ENCODE results near the gene ZNF90.
"Not testable (repeated sequence)": the region's sequence is repeated elsewhere in the genome, so short reads cannot be mapped to it uniquely, and the experiment has no call there.

ZNF90 gene

GRCh38 chr19:20077791-20078463 lies at the start of gene ZNF90:
TSS of gene ZNF90 (plus strand) at chr19:20078000. CDS start at chr19:20078133, 133 bp downstream.
- DNase-seq: no peak

- DNase-seq: no peak
These were observed 49.2 kb upstream of the ZNF90 start for GRCh38 chr19:20028611-20029010.

GRCh38 chr19:20035935-20036334 lies 41.9 kb upstream of the ZNF90 start:
- DNase-seq: no peak

GRCh38 chr19:20038358-20039202 lies 39.2 kb upstream of the ZNF90 start:
- no peak for DNase-seq

- DNase-seq: peak; percentile 85
These were observed 38.5 kb upstream of the ZNF90 start, which contains the start of gene ZNF682 for GRCh38 chr19:20039203-20039723. TSS of gene ZNF682 (minus strand) at chr19:20039505. CDS start at chr19:20039345, 160 bp downstream.

- DNase-seq: no peak
These were observed 33.1 kb upstream of the ZNF90 start for GRCh38 chr19:20044663-20045062.

GRCh38 chr19:20045742-20046141 lies 32.1 kb upstream of the ZNF90 start:
- not testable (repeated sequence) for DNase-seq

GRCh38 chr19:20051841-20052768 lies 25.7 kb upstream of the ZNF90 start:
- peak; percentile 85 for DNase-seq

GRCh38 chr19:20058738-20059137 lies 19.1 kb upstream of the ZNF90 start:
- DNase-seq: not testable (repeated sequence)

GRCh38 chr19:20060282-20060681 lies 17.5 kb upstream of the ZNF90 start:
- no peak for DNase-seq

- DNase-seq: no peak
These were observed 10.9 kb upstream of the ZNF90 start for GRCh38 chr19:20066861-20067260.

- DNase-seq: no peak
These were observed 9.9 kb upstream of the ZNF90 start for GRCh38 chr19:20067943-20068342.

GRCh38 chr19:20068559-20068958 lies 9.2 kb upstream of the ZNF90 start:
- DNase-seq: not testable (repeated sequence)

- no peak for DNase-seq
These were observed 7.1 kb upstream of the ZNF90 start for GRCh38 chr19:20070691-20071090.

GRCh38 chr19:20072936-20073335 lies 4.9 kb upstream of the ZNF90 start:
- no peak for DNase-seq

GRCh38 chr19:20078581-20079031 lies 806 bp downstream of the ZNF90 start:
- DNase-seq: no peak

- no peak for DNase-seq
These were observed 1.7 kb downstream of the ZNF90 start for GRCh38 chr19:20079476-20079875.

- DNase-seq: no peak
These were observed 2.9 kb downstream of the ZNF90 start for GRCh38 chr19:20080656-20081055.

GRCh38 chr19:20082232-20082833 lies 4.5 kb downstream of the ZNF90 start:
- DNase-seq: not testable (repeated sequence)

- DNase-seq: not testable (repeated sequence)
These were observed 5.1 kb downstream of the ZNF90 start for GRCh38 chr19:20082876-20083275.

GRCh38 chr19:20102097-20102496 lies 24.3 kb downstream of the ZNF90 start:
- DNase-seq: no peak

- no peak for DNase-seq
These were observed 25.4 kb downstream of the ZNF90 start for GRCh38 chr19:20103091-20103740.
